Measurements from ENCODE around the gene SLC38A1.
A peak's percentile ranks its signal among the peaks of the same experiment; 100 is the strongest.
"Not testable (repeated sequence)": the region's sequence is repeated elsewhere in the genome, so short reads cannot be mapped to it uniquely, and the experiment has no call there.

Gene SLC38A1

GRCh38 chr12:46268583-46269428, at the start of gene SLC38A1:
Gene SLC38A1 (minus strand): TSS chr12:46269043. CDS start chr12:46239800, 29,243 bp downstream.
- peak; percentile 88 for DNase-seq

DNA sequence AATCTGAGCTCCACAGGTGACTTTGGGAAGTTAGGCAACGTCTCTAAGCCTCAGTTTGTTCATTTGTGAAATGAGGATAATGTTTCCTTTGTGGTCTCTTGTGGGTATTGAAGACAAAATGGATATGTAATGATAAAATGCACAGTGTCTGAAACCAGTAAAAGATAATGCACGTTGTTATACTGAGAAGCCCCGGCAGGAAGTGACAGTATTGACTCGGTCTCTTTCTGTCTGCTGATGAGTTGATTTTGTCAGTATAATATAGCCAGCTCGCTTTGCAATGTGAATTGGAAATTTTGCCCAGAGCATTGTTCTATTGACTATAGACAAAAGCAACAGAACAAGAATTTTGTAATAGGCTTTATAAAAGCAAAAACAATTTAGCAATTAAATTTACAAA, 49.2 kb upstream of the SLC38A1 start:
- DNase-seq: no peak

- DNase-seq: no peak
These were observed 35.2 kb upstream of the SLC38A1 start for GRCh38 chr12:46304070-46304469.

GRCh38 chr12:46303039-46303666, 34.3 kb upstream of the SLC38A1 start:
- DNase-seq: peak; percentile 28

DNA sequence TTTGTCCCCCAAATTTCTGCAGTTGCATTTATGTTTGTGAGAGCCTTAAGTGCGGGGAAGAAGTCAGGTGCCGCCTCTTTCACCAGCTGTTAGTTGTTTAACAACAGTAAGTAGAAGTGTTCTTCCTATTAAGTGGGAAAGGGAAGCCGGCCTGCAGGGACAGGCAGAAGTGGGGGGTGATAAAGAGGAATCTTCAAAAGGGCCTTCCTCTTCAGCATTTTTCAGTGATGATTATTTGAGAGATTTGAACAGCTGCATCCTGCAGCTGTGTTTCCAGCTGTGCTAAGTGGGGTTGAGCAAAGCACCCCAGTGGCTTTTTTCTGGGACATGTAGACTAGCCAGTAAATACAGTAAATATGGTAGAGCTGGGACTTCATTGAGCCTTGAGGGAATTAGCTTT, 32.1 kb upstream of the SLC38A1 start:
- no peak for DNase-seq

- DNase-seq: no peak
These were observed 31.0 kb upstream of the SLC38A1 start for GRCh38 chr12:46299851-46300250.

GRCh38 chr12:46298261-46298660, 29.4 kb upstream of the SLC38A1 start:
- DNase-seq: no peak

DNA sequence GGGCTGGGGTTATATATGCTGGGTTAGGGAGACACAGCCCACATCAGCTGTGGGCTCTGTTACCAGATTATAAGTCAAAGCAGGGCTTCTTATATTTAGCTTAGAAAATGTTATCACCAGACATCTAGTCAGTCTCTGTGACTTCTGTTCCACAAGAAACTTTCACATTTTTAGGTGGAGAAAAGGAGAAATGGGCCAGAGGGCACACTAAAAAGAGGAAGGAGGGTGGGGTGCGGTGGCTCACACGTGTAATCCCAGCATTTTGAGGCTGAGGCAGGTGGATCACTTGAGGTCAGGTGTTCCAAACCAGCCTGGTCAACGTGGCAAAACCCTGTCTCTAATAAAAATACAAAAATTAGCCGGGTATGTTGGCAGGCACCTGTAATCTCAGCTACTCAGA, 28.0 kb upstream of the SLC38A1 start:
- no peak for DNase-seq

DNA sequence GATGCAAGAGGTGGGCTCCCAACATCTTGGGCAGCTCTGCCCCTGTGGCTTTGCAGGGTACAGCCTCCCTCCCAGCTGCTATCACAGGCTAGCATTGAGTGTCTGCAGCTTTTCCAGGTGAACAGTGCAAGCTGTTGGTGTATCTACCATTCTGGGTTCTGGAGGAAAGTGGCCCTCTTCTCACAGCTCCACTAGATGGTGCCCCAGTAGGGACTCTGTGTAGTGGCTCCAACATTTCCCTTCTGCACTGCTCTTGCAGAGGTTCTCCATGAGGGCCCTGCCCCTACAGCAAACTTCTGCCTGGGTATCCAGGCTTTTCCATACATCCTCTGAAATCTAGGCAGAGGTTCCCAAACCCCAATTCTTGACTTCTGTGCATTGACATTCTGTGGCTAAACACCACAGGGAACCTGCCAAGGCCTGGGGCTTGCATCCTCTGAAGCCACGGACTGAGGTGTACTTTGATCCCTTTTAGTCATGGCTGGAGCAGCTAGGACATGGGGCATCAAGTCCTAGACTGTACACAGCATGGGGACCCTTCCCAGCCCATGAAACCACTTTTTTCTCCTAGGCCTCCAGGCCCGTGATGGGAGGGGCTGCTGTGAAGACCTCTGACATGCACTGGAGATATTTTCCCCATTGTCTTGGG, 24.0 kb upstream of the SLC38A1 start:
- DNase-seq: no peak

GRCh38 chr12:46291953-46292352, 23.1 kb upstream of the SLC38A1 start:
- not testable (repeated sequence) for DNase-seq

DNA sequence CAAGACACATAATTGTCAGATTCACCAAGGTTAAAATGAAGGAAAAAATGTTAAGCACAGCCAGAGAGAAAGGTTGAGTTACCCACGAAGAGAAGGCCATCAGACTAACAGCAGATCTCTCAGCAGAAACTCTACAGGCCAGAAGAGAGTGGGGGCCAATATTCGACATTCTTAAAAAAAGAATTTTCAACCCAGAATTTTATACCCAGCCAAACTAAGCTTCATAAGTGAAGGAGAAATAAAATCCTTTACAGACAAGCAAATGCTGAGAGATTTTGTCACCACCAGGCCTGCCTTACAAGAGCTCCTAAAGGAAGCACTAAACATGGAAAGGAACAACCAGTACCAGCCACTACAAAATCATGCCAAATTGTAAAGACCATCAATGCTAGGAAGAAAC, 16.3 kb upstream of the SLC38A1 start:
- DNase-seq: not testable (repeated sequence)

GRCh38 chr12:46282829-46283228, 14.0 kb upstream of the SLC38A1 start:
- no peak for DNase-seq

DNA sequence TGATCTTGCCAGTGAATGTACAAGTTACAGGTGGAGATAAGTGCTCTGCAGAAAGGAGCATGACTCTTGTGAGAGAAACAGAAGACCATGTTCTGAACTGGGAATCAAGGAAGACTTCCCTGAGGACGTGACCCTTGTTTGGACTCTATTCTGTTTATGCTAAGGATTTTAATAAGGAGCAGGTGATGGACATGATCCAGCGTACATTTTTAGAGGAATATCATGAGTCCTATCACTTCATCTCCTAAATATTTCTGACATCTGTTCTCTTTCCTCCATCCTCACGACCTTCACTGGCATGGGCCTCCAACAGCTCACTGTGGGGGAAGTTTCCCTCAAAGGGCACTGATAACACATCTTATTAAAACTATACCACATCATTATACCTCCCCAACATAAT, 7.9 kb upstream of the SLC38A1 start:
- no peak for DNase-seq

GRCh38 chr12:46271863-46272262, 3.0 kb upstream of the SLC38A1 start:
- no peak for DNase-seq

DNA sequence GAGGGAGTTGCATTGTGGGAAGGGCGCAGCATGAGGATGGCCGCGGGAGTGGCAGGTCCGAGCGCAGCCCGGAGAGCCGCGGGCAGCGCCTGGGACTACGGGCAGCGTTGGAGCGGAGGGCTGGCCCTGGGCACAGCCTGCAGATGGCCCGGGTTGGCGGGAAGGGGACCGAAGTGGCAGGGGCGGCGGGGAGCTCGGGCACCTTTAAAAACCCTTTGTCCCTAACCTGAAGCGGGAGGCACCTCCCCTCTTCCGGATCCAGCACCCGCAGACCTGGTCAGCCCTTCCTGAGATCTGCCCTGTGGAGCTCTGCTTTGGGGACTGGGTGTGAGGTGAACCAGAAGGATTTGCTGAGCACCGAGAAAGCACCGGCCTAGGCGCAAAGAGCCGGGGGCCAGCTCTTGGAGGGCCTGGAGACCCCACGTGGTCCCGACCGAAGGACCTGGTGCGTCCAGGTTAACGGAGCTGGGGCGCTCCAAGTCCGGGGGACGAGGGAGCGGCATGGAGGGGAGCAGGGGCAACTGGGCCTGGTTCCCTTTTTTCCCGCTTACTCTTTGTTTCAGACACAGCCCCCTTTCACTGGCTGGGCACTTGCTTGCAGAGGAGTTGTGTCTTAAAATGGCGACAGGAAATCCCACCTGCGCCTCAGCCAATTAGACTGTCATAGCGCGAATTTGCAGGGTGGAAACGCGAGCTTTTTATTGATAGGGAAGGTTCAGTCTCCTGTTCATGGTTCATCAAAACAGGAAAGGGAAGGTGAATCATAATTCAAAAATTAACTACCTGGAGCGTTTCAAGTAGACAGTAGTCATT, 792 bp upstream of the SLC38A1 start:
- DNase-seq: peak; percentile 71

- peak; percentile 56 for DNase-seq
These were observed 839 bp downstream of the SLC38A1 start for GRCh38 chr12:46267825-46268582.

GRCh38 chr12:46267575-46267824, 1.3 kb downstream of the SLC38A1 start:
- no peak for DNase-seq

- peak; percentile 70 for DNase-seq
These were observed 1.8 kb downstream of the SLC38A1 start for GRCh38 chr12:46266869-46267574.

- no peak for DNase-seq
These were observed 2.5 kb downstream of the SLC38A1 start for GRCh38 chr12:46266382-46266791.

DNA sequence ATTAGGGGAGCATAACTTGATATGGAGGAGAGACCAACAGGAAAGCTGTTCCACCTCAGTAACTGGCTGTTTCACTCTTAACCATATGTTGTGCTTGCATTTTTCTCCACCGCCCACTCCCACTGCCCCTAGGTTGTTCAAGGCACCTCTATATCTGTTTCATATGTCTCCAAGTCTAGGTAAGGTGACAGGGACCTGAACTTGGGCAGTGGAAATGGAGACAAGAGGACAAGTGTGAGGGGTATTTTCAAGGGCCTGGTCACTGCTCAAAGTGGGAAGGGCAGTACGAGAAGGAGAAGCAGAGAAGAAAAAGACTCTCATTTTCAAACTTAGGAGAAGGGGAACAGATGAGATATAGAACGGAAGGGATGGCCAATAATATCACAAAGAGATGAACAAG, 3.1 kb downstream of the SLC38A1 start:
- no peak for DNase-seq

DNA sequence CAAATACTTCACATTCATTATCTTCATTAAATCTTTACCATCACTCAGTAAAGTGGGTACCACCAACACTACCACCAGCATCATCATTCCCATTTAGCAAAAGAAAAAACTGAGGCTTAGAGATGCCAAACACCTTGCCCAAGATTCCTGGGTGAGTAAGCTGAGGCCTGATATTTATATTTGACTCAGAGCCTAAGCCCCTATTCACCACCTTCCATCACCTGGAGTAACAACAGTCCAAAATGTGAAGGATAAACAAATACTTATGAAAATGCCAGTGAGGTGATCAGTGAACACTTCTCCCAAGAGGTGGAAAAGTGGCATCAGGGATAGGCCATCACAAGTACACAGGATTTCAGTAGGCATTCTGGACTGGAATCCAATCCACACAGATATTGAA, 3.7 kb downstream of the SLC38A1 start:
- DNase-seq: no peak

GRCh38 chr12:46264057-46264456, 4.8 kb downstream of the SLC38A1 start:
- no peak for DNase-seq
